HG03575 (cell line): ENCODE data around the gene GPRC5C.

Experiments
- ATAC-seq: cut with Tn5 transposase; IDR thresholded peaks from one replicate; pipeline ENCODE4 v1.9.1; 2021; ENCODE audit not compliant: unreplicated experiment, insufficient number of reproducible peaks, low FRiP score; ENCODE audit errors: extremely low read depth

The GPRC5C gene

GRCh38 chr17:74460996-74461395 lies 29.1 kb downstream of the GPRC5C start:
- ATAC-seq: no peak

GRCh38 chr17:74461611-74462010 lies 29.7 kb downstream of the GPRC5C start:
- no peak for ATAC-seq

DNA sequence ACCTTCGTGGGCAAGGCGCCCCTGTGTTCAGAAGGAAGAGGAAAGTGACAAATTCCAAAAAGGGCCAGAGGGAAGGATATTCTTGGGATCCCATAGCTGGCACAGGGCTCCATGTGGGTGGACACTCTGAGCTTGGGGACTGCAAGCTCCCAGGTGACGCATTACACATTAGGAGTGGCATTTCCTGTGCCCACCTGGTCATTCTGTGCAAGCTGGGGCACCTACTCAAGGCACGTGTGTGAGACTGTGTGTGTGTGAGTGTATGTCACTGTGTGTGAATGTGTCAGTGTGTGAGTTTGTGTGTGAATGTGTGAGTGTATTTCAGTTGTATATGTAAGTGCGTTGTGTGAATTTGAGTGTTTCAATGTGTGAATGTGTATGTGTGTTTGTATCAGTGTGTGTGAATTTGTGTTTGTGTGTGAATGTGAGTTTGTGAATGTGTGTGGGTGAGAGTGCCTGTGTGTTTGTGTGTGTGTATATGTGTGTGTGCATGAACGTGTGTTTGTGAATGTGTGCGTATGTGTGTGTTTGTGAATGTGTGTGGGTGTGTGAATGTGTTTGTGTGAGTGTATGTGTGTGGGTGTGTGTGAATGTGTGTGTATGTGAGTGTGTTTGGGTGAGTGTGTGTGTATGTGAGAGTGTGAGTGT lies 33.0 kb downstream of the GPRC5C start:
- ATAC-seq: no peak

GRCh38 chr17:74465378-74466110 lies 33.7 kb downstream of the GPRC5C start:
- ATAC-seq: no peak

DNA sequence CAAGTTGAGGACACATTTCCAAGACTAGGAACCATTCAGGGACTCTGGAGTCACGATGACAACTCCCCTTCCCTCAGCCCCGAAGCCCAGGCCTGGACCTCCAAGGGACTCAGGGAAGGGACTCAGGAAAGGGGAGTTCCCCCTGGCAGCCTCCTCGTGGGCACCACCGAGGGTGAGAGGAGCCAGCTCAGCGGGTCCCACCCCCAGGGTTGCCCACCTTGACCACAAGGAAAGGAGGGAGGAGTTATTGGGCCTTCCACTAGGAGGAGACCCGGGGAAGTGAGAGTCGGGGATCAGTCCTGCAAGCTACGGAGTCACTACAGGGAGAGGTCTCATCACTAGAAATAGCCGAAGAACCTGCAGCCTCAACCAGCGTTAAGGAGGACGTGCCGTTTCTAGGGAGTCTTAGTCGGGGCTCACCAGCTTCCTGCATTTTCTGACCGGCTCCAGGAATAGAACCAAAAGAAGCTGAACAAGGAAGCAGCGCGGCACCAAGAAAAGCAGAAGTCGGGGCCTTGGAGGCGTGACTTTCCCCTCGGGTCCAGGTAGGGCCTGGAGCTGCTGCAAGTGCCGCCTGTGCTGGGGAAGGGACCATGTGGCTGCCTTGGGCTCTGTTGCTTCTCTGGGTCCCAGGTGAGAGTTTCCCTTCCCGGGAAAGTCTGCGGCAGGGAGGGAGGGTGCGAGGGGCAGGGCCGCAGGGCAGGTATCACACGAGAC lies 34.4 kb downstream of the GPRC5C start, which contains the start of gene CD300A:
Gene CD300A (plus strand): TSS at position 524 of the 717 bp plus-strand sequence. CDS start 70 bp downstream, at position 594.
- ATAC-seq: no peak

- ATAC-seq: no peak
These were observed 34.9 kb downstream of the GPRC5C start for GRCh38 chr17:74466828-74467184.

DNA sequence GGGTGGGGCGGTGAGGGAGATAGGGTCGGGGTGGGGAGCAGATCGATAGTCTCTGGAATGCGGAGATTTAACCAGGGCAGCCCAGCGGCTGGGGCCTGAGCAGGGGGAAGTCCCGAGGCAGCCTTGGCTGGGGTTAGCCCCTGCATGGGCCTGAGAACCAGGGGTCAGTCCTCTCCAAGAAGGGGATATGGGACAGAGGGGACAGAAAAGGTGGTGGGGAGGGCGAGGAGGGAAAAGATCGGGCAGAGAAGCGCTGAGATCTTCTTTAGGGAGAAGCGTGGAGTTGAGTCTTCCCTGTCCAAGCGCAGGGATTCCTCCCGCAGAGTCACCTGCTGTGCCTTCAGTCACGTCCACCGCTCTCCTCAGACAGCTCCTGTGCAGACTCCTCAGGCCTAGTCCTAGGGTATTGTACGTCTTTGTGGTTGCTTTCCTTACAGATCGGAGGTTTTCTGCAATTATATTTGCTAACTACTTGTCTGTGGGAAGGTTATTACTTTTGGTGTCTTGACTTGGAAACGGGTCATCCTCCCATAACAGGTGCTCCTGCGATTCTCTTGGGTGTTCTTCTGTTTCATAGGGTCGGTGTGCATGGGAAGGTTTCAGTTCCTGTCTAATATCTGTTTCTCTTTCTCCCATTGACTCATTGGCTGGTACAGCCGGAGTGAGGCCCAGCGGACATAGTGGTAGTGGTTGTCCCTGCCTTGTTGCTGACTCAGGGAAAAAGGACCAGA lies 35.5 kb downstream of the GPRC5C start:
- ATAC-seq: peak; percentile 39

- ATAC-seq: no peak
These were observed 39.5 kb downstream of the GPRC5C start for GRCh38 chr17:74471341-74471740.

DNA sequence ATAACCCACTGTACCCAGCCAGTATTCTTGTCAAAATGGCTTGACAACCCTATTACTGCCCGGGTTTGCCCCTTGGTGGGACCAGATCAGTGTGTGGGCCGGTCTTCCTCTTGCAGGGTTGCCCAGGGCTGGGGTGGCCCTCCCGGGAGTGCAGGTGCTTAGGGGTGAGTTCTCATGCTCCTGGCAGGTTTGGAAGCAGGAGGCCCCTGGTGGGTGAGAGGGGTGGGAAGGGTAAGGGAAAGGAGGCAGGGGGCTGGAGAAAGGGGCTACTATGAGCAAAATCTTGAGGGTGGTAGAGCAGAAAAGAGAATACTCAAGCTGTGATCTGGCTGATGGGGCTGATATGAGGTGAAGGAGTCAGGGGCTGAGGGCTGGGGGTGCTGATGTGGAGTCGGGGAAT lies 41.0 kb downstream of the GPRC5C start:
- ATAC-seq: no peak

DNA sequence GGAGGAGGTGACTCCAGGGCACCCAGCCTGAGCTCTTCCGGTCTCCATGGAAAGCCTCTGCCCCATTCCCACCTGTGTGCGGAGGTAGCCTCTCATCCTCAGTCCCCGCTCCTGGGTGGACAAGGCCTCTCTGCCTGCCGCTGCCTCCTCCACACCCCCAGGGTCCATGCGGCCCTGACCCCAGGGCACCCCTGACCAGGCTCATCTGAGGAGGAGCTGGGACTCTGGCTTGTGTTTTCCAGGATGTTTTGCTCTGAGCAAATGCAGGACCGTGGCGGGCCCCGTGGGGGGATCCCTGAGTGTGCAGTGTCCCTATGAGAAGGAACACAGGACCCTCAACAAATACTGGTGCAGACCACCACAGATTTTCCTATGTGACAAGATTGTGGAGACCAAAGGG lies 41.4 kb downstream of the GPRC5C start:
- ATAC-seq: no peak

DNA sequence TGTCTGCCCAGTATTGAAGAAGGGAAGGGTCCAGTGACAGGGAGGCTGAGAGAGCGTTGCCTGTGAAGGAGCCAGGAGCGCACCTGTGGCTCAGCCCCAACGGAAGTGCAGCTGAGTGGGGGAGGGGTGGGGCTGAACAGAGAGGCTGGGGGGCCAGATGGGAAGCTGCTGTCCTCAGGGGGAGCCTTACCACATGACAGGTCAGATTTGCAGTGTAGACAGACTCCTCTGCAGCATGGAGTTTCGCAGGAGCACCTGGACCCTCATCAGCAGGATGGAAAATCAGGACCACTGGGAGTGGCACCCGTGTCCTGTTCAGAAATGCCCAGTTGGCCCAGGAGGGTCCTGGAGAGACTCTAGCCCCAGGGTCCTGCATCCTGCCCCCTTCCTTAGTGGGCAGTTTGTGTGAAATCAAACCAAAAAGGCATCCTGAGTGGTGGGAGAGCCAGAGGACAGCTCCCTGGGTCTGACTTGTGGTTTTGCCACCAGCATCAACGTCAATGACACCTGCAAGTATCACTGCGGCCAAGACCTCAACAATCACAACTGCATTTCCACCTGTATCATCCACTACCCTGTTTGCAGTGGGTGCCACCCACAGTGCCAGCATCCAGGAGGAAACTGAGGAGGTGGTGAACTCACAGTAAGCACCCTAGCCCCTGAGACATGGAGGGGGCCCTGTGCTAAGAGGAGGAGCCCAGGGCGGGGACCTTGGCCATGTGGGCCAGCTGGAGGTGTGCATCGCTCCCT lies 42.3 kb downstream of the GPRC5C start:
- no peak for ATAC-seq

- ATAC-seq: no peak
These were observed 43.3 kb downstream of the GPRC5C start for GRCh38 chr17:74475189-74475588.

DNA sequence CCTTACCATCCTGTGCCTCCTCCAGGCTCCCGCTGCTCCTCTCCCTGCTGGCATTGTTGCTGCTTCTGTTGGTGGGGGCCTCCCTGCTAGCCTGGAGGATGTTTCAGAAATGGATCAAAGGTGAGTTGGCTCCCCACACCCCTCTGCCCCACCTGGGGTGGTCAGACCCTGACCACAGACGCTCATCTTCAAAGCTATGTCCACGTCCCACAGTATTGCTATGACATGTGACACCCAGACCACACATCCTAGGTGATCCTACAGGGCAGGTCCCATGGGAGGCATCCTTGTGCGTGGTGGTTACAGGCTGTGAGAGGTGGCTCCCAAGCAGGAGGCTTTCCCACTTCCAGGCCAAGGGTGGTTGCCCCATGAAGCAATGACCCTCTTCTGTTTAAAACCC lies 45.5 kb downstream of the GPRC5C start:
- ATAC-seq: no peak

GRCh38 chr17:74478420-74479100 lies 46.7 kb downstream of the GPRC5C start:
- no peak for ATAC-seq

DNA sequence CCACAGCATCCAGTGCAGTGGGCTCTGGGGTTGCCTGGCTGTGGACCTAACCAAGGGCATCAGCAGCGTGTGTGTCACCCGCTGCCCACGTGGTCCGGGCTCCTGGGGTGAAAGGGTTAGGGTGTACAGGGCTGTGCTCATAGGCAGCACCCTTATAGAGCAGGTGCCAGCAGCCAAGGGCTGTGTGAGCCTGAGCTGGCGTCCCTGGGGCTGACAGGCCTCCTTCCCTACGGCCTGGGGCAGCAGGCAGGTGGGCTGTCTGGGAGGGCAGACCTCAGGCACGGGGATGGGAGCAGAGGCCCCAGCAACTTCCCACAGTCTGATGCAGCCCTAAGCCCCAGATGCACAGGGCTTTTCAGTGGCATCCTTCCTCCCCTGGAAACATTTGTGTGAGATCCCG lies 48.4 kb downstream of the GPRC5C start:
- ATAC-seq: no peak

- ATAC-seq: no peak
These were observed 49.7 kb downstream of the GPRC5C start for GRCh38 chr17:74481621-74482020.

DNA sequence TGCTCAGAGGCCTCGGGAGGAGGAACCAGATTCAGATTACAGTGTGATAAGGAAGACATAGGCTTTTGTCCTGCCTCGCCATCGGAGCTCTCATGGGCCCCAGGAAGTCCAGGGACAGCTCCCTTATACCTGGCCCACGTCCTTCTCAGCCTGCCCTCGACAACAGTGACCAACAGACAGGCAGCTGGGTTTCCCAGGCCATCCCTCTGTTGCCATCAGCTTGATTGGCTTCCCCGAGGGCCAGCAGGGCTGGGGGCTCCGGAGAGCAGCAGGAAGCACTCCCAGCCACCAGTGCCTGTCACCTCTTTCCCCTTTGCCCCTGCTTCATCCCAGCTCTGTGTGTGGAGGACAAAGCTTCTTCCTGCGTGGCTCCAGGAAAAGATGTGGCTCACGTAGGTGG lies 52.2 kb downstream of the GPRC5C start:
- ATAC-seq: no peak

DNA sequence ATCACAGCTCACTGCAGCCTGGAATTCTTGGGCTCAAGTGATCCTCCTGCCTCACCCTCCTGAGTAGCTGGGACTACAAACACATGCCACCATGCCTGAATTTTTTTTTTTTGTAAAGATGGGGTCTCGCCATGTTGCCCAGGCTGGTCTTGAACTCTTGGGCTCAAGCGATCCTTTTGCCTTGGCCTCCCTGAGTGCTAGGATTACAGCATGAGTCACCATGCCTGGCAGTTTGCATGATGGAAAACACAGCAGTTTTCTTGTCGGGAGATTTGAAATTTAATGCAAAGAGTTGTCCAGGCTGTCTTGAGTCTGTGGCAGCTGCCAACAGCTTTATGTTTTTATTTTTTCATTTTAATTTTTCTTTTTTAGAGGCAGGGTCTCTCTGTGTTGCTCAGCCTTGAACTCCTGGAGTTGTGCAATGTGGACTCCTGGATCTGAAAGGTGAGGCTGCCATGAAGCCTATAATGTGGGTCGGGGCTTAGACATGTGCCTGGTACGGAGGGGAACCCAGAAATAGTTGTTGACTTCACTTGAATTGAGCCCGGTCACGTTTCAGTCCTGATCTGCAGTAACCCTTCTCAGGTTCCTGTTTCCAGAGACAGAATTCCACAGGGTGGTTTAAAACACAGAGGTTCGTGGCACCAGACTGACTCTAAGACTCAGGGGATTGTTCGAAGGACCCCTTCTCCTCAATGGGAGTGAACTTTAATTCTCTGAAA lies 53.3 kb downstream of the GPRC5C start:
- no peak for ATAC-seq
